ENCODE measurements around the gene KLHL21. TPM values are rescaled to one million over a fixed set of nuclear protein-coding genes. Genes with fewer than 3 reads are reported as not detected.

The KLHL21 gene
- total RNA-seq, 2 donors from 2014 or later = 9.4 TPM

DNA sequence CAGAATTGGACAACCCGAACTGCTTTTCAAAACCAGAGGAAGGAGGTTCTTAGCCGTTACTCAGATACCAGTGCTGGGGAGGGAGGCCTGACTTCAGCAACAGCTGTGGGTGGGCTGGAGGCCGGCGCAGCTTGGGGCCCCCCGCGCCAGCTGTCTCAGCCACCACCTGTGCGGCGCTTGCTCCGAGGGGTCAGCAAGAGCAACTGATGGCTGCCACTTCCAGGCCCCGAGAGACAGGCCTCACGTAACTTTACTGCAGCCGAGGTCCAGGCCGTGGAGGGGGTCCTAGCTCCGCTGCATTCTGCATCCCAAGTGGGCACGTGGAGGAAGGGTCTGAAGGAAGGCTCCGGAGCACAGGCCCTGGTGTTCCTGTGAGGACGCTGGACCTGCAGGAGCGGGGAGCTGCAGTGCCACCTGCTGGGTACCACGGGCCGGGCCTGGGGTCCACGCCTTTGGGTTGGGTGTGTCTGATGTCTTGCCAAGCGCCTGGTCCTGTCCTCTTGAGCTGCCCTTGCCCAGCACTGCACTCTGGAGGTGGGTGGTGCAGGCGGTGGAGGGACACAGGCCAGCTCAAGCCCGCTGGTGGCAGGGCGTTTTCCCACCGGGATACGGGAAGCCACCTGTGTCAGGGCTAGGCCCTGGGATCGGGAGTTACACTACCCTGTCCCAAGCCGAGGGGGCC, 31.8 kb upstream of the KLHL21 start:
- Histone ChIP-seq H3K27ac (no peak overlapping the region), H3K4me1 (no peaks in the 10 kb centered on the region), H3K9ac (ENCODE audit: low read depth in 2 of 2, low read length in 2 of 2) (no peak overlapping the region), H3K27me3 (no peaks in the 10 kb centered on the region), H3K36me3 (no peaks in the 10 kb centered on the region), H3K4me3 (no peak overlapping the region), H3K9me3 (no peaks in the 10 kb centered on the region)
- peak; percentile 42 for TF ChIP-seq CTCF (IDR thresholded peaks at IDR 0.05)
- peak; percentile 62 for DNase-seq
- intact Hi-C loops (cut with DNase I) = loop anchor here (10.0 kb wide), 1 partner anchor 80 kb away; the partner anchor contains the start of genes NOL9 and TAS1R1

DNA sequence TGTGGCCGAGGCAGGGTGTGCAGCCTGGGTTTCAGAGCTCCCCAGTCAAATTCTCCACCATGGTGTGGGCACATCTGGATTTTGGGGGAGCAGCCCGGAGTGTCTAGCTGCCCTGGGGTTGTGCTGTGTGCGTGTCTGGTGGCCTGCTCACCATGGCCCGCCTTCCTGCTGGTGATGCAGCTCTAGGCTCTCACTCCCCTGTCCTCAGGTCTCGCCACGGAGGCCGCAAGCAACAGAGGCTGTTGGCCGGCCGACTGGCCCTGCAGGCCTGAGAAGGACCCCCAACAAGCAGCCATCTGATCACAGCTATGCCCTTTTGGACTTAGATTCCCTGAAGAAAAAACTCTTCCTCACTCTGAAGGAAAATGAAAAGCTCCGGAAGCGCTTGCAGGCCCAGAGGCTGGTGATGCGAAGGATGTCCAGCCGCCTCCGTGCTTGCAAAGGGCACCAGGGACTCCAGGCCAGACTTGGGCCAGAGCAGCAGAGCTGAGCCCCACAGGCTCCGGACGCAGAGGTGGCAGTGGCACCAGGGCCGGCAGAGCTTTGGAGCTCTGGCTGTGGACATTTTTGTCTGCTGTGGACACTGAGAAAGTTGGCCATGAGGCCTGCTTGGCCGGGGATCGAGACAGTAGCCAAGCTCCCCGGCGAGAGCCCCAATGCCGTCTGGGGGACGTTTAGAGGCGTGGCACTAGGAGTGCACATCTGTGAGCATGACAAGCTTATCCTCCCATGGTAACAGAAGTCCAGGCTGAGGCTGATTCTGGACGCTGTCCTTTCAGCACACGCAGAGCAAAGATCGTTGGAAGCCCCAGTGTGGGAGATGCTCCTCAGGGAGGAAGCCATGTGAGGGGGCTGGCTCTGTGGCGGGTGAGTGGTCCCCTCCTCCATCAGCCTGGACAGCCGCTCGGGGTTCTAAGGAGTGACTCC, 30.2 kb upstream of the KLHL21 start:
- H3K9ac ChIP-seq (ENCODE audit: low read depth in 2 of 2, low read length in 2 of 2) = no peak overlapping the region
- no peak for TF ChIP-seq CTCF (IDR thresholded peaks at IDR 0.05)
- H3K4me1 ChIP-seq = no peaks in the 10 kb centered on the region
- no peaks in the 10 kb centered on the region for H3K9me3 ChIP-seq
- no peaks in the 10 kb centered on the region for H3K27me3 ChIP-seq
- no peak overlapping the region for H3K27ac ChIP-seq
- H3K4me3 ChIP-seq = no peak overlapping the region
- H3K36me3 ChIP-seq = no peaks in the 10 kb centered on the region
- intact Hi-C loops (cut with DNase I) = loop anchor here (10.0 kb wide), 1 partner anchor 78 kb away; the partner anchor contains the start of genes NOL9 and TAS1R1
- no peak for DNase-seq

DNA sequence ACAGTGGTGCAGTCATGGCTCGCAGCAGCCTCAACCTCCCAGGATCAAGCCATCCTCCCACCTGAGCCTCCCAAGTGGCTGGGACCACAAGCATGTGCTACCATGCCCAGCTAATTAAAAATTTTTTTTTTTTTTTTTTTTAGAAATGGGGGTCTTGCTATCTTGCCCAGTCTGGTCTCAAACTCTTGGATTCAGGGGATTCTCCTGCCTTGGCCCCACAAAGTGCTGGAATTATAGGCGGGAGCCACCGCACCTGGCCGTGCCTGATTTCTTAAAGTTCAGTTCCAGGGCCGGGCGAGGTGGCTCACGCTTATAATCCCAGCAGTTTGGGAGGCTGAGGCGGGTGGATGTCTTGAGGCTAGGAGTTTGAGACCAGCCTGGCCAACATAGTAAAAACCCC, 28.4 kb upstream of the KLHL21 start:
- H3K36me3 ChIP-seq = no peaks in the 10 kb centered on the region
- peaks cover 4% of the 10 kb centered on the region for H3K4me1 ChIP-seq
- no peak overlapping the region for H3K9ac ChIP-seq (ENCODE audit: low read depth in 2 of 2, low read length in 2 of 2)
- intact Hi-C loops (cut with DNase I) = loop anchor here (10.0 kb wide), 1 partner anchor 76 kb away; the partner anchor contains the start of genes NOL9 and TAS1R1
- no peaks in the 10 kb centered on the region for H3K27me3 ChIP-seq
- no peaks in the 10 kb centered on the region for H3K9me3 ChIP-seq
- H3K4me3 ChIP-seq = no peak overlapping the region
- TF ChIP-seq CTCF (IDR thresholded peaks at IDR 0.05) = no peak
- no peak overlapping the region for H3K27ac ChIP-seq
- no peak for DNase-seq

- intact Hi-C loops (cut with DNase I) = loop anchor here (10.0 kb wide), 1 partner anchor 75 kb away; the partner anchor contains the start of genes NOL9 and TAS1R1
- Histone ChIP-seq H3K4me3 (no peak overlapping the region), H3K4me1 (peaks cover 6% of the 10 kb centered on the region), H3K9ac (ENCODE audit: low read depth in 2 of 2, low read length in 2 of 2) (no peak overlapping the region), H3K27me3 (no peaks in the 10 kb centered on the region), H3K27ac (no peak overlapping the region), H3K9me3 (no peaks in the 10 kb centered on the region), H3K36me3 (no peaks in the 10 kb centered on the region)
- no peak for TF ChIP-seq CTCF (IDR thresholded peaks at IDR 0.05)
- DNase-seq = no peak
These were observed 27.4 kb upstream of the KLHL21 start for GRCh38 chr1:6630027-6630426.

DNA sequence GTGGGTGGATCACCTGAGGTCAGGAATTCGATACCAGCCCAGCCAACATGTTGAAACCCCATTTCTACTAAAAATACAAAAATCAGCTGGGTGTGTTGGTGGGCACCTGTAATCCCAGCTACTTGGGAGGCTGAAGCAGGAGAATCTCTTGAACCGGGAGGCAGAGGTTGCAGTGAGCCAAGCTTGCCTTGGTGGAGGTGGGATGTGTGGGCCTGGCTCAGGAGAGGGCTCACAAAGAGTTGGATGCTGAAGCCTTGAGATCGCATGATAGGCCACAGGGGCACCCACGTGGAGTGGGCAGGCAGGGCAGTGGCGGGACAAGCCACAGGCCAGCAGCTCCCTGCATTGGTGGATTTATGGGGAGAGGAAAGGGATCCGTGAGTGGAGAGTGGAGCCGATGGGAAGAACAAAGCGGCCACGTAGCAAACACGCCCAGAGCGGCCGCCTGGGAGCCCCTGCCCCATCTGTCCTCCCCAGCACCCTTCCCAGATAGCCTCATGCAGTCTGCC, 26.4 kb upstream of the KLHL21 start:
- Histone ChIP-seq H3K9ac (ENCODE audit: low read depth in 2 of 2, low read length in 2 of 2) (no peak overlapping the region), H3K9me3 (no peaks in the 10 kb centered on the region), H3K4me1 (peaks cover 11% of the 10 kb centered on the region), H3K36me3 (no peaks in the 10 kb centered on the region), H3K27me3 (no peaks in the 10 kb centered on the region), H3K27ac (no peak overlapping the region), H3K4me3 (no peak overlapping the region)
- DNase-seq = no peak
- intact Hi-C loops (cut with DNase I) = no loop called here
- TF ChIP-seq CTCF (IDR thresholded peaks at IDR 0.05) = no peak
